CD4-positive, CD25-positive, alpha-beta regulatory T cell (primary cell): ENCODE data around the gene NRL. TPM values are rescaled to one million over a fixed set of nuclear protein-coding genes. Genes with fewer than 3 reads are reported as not detected.

Source experiments
- ATAC-seq, 2 donors: fragments of 150-1000 bp; cut with Tn5 transposase; one replicate each; pipeline ENCODE4 v1.10.0; 2021; ENCODE audit warnings: low read depth in 2 of 2, moderate number of reproducible peaks in 2 of 2, moderate library complexity in 1 of 2
- DNase-seq, 3 donors: peaks; one replicate each; pipeline versions ENCODE4 v3.0.0 to v3.0.0-alpha.2; 2012 to 2022; ENCODE audit warnings: mixed read lengths in 1 of 3
- H3K27ac ChIP-seq: one replicate; pipeline ENCODE4 v1.7.0; 2013; ENCODE audit warnings: mild to moderate bottlenecking, low read length; ENCODE audit not compliant: insufficient read depth, poor library complexity, severe bottlenecking
- H3K27me3 ChIP-seq: one replicate; pipeline ENCODE4 v1.7.0; 2013; ENCODE audit warnings: low read length; ENCODE audit not compliant: control insufficient read depth, insufficient read depth
- H3K36me3 ChIP-seq: one replicate; pipeline ENCODE4 v1.7.0; 2013; ENCODE audit warnings: mild to moderate bottlenecking, low read length, moderate library complexity; ENCODE audit not compliant: control insufficient read depth, insufficient read depth
- H3K4me1 ChIP-seq: 2 replicates; pipeline ENCODE4 v1.7.0; 2013; ENCODE audit warnings: mild to moderate bottlenecking, low read length; ENCODE audit not compliant: insufficient read depth, control insufficient read depth, poor library complexity, severe bottlenecking
- H3K4me3 ChIP-seq: one replicate; pipeline ENCODE4 v1.7.0; 2013; ENCODE audit warnings: low read depth, mild to moderate bottlenecking, low read length, moderate library complexity
- H3K9me3 ChIP-seq, 2 experiments: 1 replicate in 1 of 2; 2 replicates in 1 of 2; pipeline ENCODE4 v1.7.0; 2013; ENCODE audit warnings: low read length in 2 of 2, mild to moderate bottlenecking in 1 of 2, moderate library complexity in 1 of 2; ENCODE audit not compliant: control insufficient read depth in 2 of 2
- H3K27ac Mint-ChIP-seq, 3 donors: one replicate each; pipeline ENCODE4 v1.8.0; 2020 to 2022; ENCODE audit warnings: mild to moderate bottlenecking in 3 of 3, mixed read lengths in 3 of 3, moderate library complexity in 2 of 3
- H3K27me3 Mint-ChIP-seq: one replicate; pipeline ENCODE4 v1.8.0; 2022; ENCODE audit warnings: mild to moderate bottlenecking, mixed read lengths
- H3K36me3 Mint-ChIP-seq: one replicate; pipeline ENCODE4 v1.8.0; 2020; ENCODE audit warnings: mixed read lengths
- H3K4me1 Mint-ChIP-seq, 4 donors: one replicate each; pipeline ENCODE4 v1.8.0; 2020 to 2022; ENCODE audit warnings: mixed read lengths in 4 of 4, mild to moderate bottlenecking in 1 of 4
- H3K4me3 Mint-ChIP-seq, 4 donors: one replicate each; pipeline ENCODE4 v1.8.0; 2020 to 2022; ENCODE audit warnings: mild to moderate bottlenecking in 4 of 4, mixed read lengths in 4 of 4, moderate library complexity in 3 of 4
- H3K9me3 Mint-ChIP-seq, 7 donors: one replicate each; pipeline ENCODE4 v1.8.0; 2020 to 2022; ENCODE audit warnings: mixed read lengths in 7 of 7, mild to moderate bottlenecking in 3 of 7, moderate library complexity in 2 of 7
- polyA plus RNA-seq, 4 donors: library from polyadenylated mRNA; unstranded; fragments of 300-500 nt; fragmentation: Illumina TruSeq; gene quantifications; one replicate each; pipeline ENCODE4 v1.2.3, GENCODE V29; 2021
- total RNA-seq: library from RNA; stranded (reverse); gene quantifications from one replicate; pipeline ENCODE4 v1.2.3, GENCODE V29; 2022

Gene NRL
- total and polyA plus RNA-seq, 5 donors from 2014 or later = 1.9 to 2.9 (median 2.2) TPM

DNA sequence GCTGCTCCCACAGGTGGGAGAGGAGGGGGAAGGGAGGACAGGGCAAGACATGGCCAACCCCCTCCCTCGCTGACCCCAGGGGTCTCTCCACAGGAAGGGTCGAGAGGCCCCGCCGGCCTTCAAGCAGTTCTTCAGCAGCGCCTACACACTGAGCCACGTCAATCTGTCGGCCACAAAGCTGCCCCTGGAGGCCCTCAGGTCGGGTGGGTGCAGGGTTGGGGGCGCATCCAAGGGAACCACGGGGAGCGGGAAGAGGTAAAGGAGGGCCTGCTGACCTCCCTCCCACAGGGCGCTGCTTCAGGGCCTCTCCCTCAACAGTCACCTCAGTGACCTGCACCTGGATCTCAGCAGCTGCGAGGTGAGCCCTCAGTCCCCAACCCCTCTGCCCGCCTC is 56.9 kb downstream of the NRL start:
- H3K4me1 Mint-ChIP-seq = peaks cover 0 to 15% (median 7%) of the 10 kb centered on the region in 4 donors
- H3K9me3 Mint-ChIP-seq = no peaks in the 10 kb centered on the region
- DNase-seq = no peak
- H3K27me3 Mint-ChIP-seq = peaks cover 27% of the 10 kb centered on the region
- H3K27ac Mint-ChIP-seq = peak overlapping the region in 1 of 3 donors; percentile 77
- H3K27me3 ChIP-seq = peaks cover 5% of the 10 kb centered on the region
- H3K27ac ChIP-seq = no peak overlapping the region
- no peak for ATAC-seq
- no peaks in the 10 kb centered on the region for H3K36me3 ChIP-seq
- no peaks in the 10 kb centered on the region for H3K9me3 ChIP-seq
- H3K36me3 Mint-ChIP-seq = no peaks in the 10 kb centered on the region
- H3K4me3 ChIP-seq = no peak overlapping the region
- H3K4me1 ChIP-seq = no peaks in the 10 kb centered on the region
- H3K4me3 Mint-ChIP-seq = peak overlapping the region in 2 of 4 donors; percentile 37 to 65

DNA sequence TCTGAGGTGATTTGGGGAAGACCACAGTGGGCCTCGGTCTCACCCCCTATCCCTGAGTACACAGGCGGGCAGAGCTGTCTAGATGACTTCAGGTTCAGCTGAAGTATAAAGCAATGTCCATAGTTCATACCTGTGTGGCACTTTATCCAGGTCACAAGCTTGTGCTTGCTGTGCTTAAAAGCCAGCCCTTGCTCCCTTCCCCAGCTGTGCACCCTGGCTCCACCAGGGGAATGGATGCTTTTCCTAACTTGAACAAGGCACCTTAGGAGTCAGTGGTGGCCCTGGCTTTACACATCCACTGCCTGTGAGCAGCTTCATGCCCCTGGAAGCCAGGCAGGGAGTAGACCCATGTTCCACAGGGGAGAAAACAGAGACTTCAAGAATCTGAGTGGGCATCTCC is 57.5 kb downstream of the NRL start:
- Histone ChIP-seq H3K4me3 (no peak overlapping the region), H3K36me3 (no peaks in the 10 kb centered on the region), H3K27ac (no peak overlapping the region), H3K4me1 (peaks cover 6% of the 10 kb centered on the region), H3K27me3 (peaks cover 5% of the 10 kb centered on the region), H3K9me3 (no peaks in the 10 kb centered on the region)
- Mint-ChIP-seq H3K27me3 (peaks cover 30% of the 10 kb centered on the region), H3K36me3 (no peaks in the 10 kb centered on the region), H3K4me3 (no peak overlapping the region), H3K4me1 (peaks cover 0 to 17% (median 9%) of the 10 kb centered on the region in 4 donors), H3K9me3 (no peaks in the 10 kb centered on the region), H3K27ac (no peak overlapping the region)
- ATAC-seq (no peak), DNase-seq (no peak)

DNA sequence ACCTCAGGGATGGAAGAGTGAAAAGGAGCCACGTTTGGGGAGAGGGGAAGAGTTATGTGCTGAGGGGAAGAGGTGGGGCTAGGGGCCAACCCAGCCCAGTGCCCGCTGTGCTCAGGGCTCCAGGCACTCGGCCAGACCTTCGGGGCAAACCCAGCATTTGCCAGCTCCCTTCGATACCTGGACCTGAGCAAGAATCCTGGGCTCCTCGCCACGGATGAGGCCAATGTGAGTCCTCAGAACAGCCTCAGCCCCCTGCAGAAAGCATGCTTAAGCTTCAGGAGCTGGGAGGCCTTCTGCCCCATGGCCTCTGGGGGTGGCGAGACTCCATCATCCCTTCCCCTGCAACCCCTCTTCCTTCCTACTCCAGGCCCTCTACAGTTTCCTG is 58.0 kb downstream of the NRL start:
- Histone ChIP-seq H3K27ac (no peak overlapping the region), H3K36me3 (no peaks in the 10 kb centered on the region), H3K4me1 (peaks cover 8% of the 10 kb centered on the region), H3K27me3 (peaks cover 5% of the 10 kb centered on the region), H3K9me3 (no peaks in the 10 kb centered on the region), H3K4me3 (no peak overlapping the region)
- DNase-seq (no peak), ATAC-seq (no peak)
- Mint-ChIP-seq H3K4me1 (peaks cover 0 to 17% (median 9%) of the 10 kb centered on the region in 4 donors), H3K27ac (no peak overlapping the region), H3K4me3 (no peak overlapping the region), H3K9me3 (no peaks in the 10 kb centered on the region), H3K27me3 (peaks cover 30% of the 10 kb centered on the region), H3K36me3 (no peaks in the 10 kb centered on the region)

DNA sequence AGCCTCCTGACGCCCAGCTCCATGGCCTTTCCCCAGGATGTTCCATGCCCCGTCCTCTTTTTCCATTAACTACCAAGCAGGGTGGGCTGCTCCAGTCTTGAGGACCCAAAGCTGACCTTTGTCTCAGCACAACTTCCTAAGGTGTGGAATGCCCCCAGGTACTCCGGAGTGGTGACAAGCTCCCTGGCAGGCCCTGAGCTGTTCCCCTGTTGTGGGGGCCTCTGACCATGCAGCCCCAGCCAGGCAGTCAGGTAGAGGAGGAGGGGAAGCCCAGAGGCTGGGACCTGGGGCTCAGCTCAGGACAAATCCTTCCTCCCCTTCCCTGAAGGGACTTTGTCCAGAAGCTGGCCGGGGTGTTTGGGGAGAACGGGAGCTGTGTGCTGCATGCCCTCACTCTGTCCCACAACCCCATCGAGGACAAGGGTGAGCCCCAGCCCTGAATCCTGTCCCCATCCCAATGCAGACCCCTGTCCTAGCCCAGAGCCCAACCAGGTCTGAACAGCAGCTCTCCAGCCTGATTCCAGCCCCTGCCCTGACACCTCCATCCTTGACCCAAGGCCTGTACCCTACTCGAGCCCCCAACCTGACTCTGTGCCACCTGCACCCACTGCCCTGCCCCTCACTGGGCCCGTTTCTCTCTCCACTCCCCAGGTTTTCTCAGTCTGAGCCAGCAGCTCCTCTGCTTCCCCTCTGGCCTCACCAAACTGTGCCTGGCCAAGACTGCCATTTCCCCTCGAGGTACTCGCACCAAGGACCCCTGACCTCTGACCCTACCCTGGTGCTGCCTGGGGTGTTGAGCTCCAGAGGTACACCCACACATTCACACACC is 58.6 kb downstream of the NRL start:
- DNase-seq (no peak), ATAC-seq (no peak)
- no peak overlapping the region for H3K4me3 Mint-ChIP-seq

DNA sequence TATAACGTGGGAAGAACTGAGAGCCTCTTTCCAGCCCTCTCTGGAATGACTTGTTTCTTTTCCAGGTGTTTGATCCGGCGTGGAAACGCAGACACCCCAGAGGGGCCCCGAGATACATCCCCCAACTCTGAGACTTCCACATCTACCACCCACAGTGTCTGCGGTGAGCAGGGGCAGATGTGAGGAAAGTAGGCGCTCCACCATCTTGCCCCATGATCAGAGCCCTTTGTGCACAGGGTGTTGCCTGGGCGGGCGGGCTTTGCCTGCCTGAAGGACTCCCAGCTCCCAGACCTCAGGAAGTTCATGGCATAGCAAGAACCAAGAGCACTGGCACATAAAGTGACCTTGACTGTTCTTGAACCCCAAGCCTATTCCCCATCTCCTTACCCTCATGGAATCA is 60.1 kb downstream of the NRL start:
- ATAC-seq (no peak), DNase-seq (no peak)
- Histone ChIP-seq H3K4me1 (peaks cover 14% of the 10 kb centered on the region), H3K36me3 (no peaks in the 10 kb centered on the region), H3K9me3 (no peaks in the 10 kb centered on the region), H3K27ac (no peak overlapping the region), H3K27me3 (peaks cover 5% of the 10 kb centered on the region), H3K4me3 (no peak overlapping the region)
- H3K36me3 Mint-ChIP-seq = no peaks in the 10 kb centered on the region
- peaks cover 43% of the 10 kb centered on the region for H3K27me3 Mint-ChIP-seq
- H3K4me3 Mint-ChIP-seq = no peak overlapping the region
- no peaks in the 10 kb centered on the region for H3K9me3 Mint-ChIP-seq
- H3K4me1 Mint-ChIP-seq = peaks cover 0 to 23% (median 11%) of the 10 kb centered on the region in 4 donors
- H3K27ac Mint-ChIP-seq = no peak overlapping the region

More for the DNA sequence above, 58.6 kb downstream of the NRL start:
- Histone ChIP-seq H3K4me3 (no peak overlapping the region), H3K4me1 (peaks cover 14% of the 10 kb centered on the region), H3K9me3 (no peaks in the 10 kb centered on the region), H3K36me3 (no peaks in the 10 kb centered on the region), H3K27me3 (peaks cover 5% of the 10 kb centered on the region), H3K27ac (no peak overlapping the region)
- H3K36me3 Mint-ChIP-seq = no peaks in the 10 kb centered on the region
- H3K9me3 Mint-ChIP-seq = no peaks in the 10 kb centered on the region
- peaks cover 0 to 20% (median 10%) of the 10 kb centered on the region in 4 donors for H3K4me1 Mint-ChIP-seq
- H3K27ac Mint-ChIP-seq = no peak overlapping the region
- H3K27me3 Mint-ChIP-seq = peaks cover 30% of the 10 kb centered on the region

DNA sequence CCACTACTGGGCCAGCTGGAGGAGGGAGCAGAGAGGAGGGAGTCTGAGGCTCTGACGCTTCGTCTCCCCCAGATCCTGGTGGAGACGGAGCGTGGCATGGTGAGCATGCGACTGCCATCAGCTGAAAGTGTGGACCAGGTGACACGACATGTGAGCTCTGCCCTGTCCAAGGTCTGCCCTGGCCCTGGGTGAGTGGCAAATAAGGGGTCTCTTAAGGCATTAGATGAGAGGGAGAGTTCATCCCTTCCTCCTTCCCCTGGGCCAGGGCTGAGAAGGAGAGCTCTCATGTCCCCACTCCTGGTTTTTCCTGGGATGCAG is 60.5 kb downstream of the NRL start:
- Histone ChIP-seq H3K27me3 (peaks cover 5% of the 10 kb centered on the region), H3K36me3 (no peaks in the 10 kb centered on the region), H3K4me1 (peaks cover 14% of the 10 kb centered on the region), H3K9me3 (no peaks in the 10 kb centered on the region), H3K27ac (no peak overlapping the region), H3K4me3 (no peak overlapping the region)
- Mint-ChIP-seq H3K27me3 (peaks cover 45% of the 10 kb centered on the region), H3K9me3 (no peaks in the 10 kb centered on the region), H3K36me3 (no peaks in the 10 kb centered on the region), H3K4me1 (peaks cover 0 to 23% (median 11%) of the 10 kb centered on the region in 4 donors), H3K4me3 (no peak overlapping the region), H3K27ac (no peak overlapping the region)
- DNase-seq (no peak), ATAC-seq (no peak)

DNA sequence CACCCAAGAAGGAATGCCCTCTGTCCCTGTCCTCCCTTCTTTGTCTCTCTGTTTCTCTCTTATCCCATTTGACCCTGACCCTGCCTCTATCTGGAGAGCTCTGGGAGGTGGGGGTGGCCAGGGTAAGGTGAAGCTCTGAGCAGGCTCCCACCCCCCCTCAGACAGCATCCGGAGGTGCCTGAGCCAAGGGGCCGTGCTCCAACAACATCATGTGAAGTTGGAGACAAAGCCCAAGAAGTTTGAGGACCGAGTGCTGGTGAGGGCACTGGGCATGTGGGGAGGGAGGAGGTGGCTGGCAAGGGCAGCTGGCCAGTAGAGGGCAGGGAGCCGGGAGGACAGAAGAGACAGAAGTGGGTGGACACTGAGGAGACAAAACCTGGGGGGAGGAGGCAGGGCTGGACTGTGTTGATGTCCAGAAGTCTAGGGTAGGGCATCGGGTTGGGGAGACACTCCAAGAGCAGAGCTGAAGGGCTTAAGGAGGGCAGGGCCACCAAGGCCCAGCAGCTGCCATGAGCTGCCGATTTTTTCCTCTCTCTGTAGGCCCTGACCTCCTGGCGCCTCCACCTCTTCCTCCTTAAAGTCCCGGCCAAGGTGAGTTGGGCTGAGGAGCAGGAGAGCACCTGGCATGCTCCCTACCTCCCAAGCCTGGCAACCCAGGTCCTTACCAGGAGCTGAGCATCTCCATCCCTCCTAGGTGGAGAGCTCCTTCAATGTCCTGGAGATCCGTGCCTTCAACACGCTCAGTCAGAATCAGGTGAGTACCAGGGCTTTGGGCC is 61.0 kb downstream of the NRL start:
- Mint-ChIP-seq H3K4me3 (peak overlapping the region; percentile 83 to 90 (median 86)), H3K36me3 (no peaks in the 10 kb centered on the region), H3K4me1 (peaks cover 0 to 21% (median 11%) of the 10 kb centered on the region in 4 donors), H3K9me3 (peaks cover 0 to 2% (median 0%) of the 10 kb centered on the region in 7 donors), H3K27me3 (peaks cover 50% of the 10 kb centered on the region), H3K27ac (no peak overlapping the region)
- DNase-seq (no peak), ATAC-seq (no peak)
- Histone ChIP-seq H3K27ac (no peak overlapping the region), H3K4me1 (peaks cover 14% of the 10 kb centered on the region), H3K9me3 (no peaks in the 10 kb centered on the region), H3K4me3 (no peak overlapping the region), H3K27me3 (peaks cover 5% of the 10 kb centered on the region), H3K36me3 (no peaks in the 10 kb centered on the region)
